Nucleus accumbens (tissue), 56 donors: ENCODE results near the gene HOXD12.

Experiments
- DNase-seq, 56 donors: peaks; one replicate each; lab custom pipeline; 2025; lab: John Stamatoyannopoulos, UW

Gene HOXD12

DNA sequence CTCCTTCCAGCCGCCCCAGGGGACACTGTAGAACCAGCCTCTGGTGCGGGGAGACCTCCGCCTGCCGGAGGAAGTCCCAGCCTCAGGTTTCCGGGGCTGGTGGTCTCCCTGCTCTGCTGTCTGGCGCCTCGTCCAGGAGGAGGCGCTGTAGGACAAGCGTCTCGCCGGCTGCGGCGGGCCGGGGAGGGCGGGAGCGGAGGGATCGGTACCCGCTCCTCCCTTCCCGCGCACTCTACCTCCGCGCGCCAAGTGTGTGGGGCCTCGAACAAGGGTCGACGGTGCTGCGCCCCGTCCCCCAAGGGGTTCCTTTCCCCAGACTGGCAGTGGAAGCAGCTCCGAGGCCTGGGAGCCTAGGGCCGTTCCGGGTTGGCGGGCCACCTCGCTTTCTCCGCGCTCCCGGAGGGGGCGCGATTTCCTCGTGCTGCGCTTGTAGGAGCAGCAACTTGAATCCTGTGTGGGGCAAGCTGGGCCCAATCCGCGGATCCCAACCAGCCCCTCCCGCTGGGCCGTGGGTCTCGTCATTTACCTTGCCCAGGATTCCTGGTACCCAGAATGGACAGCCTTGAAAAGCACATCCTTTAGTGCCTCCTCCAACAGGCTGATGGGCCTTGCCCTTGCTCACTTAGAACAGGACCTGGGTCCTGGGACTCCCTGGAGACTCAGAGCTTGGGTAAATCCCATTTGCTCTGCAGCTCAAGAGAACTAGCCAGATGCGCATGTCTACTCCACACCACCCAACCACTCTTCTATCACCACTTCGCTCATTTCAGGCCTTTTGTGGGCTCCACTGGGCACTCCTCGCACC, 41.1 kb downstream of the HOXD12 start:
- DNase-seq: peak in 51 of 56 donors; percentile 8 to 81 (median 61)

DNA sequence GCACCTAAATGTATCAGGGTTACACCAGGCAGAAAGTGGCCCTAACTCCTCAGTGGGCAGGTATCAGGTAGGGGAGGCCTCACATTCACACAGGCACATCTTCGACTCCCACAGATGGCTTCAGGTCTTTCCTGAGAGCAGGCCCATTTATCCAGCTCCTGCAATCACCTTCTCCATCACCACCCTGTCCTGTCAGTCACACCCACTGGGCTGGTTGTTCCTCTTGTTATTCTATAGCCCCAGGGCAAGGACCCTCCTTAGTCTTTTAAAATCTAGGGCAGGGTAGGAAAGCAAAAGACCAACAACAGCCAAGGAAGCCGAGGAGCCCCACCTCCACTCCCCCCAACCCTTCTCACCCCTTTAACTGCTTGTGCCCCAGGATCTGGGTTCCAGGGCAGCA, 42.7 kb downstream of the HOXD12 start:
- no peak for DNase-seq

DNA sequence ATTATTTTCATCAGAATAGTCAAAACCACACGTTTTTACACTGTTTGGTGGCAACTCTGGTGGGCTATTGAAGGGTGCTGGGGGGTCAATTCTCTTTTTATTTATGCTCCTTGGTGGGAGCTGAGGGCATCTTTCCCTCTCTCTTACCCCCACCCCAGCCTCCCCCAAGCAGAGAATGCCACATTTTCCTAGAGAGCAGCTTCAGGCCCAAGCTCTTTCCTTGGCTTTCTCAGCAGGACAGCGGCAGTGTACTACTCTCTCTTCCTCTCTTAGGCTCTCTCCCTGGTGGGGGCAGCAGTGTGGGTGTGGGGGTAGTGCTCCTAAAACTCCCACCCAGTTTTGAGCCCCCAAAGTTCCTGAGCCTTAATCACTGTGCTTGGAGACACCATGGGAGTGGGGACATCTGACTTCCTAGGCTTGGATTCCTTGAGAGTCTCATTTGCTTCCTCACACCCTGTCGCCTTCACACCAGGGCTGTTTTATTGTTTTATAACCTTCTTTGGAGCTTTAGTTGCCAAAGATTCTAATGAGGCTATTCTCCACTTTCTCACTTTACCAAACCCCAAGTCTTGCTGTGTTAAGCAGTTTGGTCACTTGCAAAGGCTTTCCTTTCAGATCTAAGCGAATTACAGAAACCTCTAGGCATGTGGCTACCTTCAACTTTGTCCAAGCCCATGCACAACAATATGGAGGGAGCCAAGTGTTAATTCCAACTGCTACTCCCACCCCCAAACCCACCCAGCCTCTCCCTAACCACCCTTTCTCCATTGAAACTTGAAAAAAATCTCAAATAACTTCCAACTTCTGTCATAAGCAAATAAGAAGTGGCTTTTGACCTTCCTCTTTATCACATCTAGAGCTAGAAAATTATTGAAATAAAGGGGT, 45.7 kb downstream of the HOXD12 start:
- no peak for DNase-seq

DNA sequence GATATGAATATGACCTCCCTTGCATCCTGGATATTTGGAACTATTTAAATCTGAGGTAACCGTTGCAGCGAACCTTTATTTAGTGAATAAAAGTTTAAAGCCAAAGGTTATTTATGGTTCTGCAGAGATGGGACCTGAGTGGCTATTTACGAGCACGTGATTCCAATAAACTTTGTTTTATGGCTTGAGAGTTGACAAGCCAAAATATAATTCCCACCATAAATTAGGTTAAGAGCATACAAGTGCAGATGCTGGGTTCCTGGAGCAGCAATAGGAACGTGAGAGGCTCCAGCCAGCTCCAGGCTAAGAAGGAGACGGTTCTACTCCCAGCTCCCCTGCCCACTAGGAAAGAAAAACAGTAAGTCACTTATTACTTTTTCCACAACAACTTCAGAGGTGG, 46.5 kb downstream of the HOXD12 start:
- no peak for DNase-seq

DNA sequence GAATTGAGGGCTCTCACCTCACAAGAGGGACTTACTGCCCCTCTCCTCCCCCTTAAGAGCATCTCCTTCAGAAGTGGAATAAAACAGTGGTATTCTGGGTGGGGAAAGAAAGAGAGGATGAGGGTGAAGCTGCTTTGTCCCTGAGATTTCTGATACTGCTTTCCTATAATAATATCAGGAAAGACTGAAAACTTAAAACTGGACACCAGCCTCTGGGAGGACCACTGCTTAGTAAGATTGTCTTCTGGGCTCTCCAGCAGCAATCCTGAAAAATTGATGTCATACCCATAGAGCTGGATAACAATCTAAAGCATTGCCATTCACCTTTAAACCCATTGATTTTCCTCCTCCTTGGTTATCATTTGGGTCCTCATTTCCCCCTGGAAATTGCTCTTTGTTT, 47.0 kb downstream of the HOXD12 start:
- no peak for DNase-seq

DNA sequence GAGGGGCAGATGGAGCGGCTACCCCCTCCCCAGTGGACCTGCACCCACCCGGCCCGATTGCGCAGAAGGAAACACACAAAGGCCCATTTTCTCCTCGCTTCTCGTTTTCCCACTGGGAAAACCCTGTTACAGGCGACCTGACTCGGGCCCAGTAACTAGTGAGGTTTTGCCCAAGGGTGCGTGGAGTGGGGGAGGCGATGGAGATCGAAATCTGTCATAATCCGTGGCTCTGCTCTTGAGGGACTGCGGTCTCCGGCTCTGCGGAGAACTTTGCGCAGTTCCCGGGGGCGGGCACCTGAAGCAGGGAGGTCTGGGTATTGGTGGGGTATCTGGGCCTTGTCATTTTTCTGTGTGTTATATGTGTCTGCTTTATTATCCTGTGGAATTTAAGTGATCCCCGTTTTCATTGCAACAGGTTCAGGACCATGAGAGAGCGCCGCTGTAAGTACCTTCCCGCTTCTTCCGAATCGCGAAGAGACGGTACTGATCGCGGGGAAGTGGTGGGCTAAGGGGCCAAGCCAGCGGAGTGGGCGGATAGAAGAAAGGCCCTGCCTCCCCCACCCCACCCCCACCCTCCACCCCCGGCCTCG, 47.7 kb downstream of the HOXD12 start:
- no peak for DNase-seq

DNA sequence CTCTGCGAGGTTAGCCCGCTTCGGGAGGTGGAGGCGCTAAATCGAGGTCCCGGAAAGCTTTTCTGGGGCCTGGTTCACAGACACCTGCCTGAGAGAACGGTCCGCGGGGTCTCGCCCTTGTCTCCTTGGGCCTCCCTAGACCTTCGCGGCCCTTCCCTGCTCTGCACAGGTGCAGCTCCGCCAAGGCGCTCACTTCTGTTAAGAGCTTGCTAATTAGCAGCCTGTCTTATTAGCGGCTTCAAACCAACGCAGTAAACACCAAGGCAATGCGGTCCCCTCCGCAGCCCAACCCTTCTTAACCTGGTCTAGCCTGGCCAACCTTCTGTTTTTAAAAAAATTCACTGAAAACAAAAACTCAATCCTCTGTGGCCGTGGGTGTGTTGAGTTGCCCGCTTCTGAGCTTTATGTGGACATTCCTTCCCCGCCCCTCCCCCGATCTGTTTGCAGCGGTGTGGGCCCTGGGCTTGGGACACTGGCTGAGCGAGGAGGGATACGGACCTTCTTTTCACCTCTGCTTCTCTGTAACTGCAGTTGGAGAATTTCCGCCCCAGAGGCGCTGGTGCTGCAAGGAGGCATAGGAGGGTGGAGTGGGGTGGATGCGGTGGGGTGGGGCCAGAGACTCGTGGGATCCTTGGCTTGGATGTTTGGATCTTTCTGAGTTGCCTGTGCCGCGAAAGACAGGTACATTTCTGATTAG, 48.4 kb downstream of the HOXD12 start:
- no peak for DNase-seq

DNA sequence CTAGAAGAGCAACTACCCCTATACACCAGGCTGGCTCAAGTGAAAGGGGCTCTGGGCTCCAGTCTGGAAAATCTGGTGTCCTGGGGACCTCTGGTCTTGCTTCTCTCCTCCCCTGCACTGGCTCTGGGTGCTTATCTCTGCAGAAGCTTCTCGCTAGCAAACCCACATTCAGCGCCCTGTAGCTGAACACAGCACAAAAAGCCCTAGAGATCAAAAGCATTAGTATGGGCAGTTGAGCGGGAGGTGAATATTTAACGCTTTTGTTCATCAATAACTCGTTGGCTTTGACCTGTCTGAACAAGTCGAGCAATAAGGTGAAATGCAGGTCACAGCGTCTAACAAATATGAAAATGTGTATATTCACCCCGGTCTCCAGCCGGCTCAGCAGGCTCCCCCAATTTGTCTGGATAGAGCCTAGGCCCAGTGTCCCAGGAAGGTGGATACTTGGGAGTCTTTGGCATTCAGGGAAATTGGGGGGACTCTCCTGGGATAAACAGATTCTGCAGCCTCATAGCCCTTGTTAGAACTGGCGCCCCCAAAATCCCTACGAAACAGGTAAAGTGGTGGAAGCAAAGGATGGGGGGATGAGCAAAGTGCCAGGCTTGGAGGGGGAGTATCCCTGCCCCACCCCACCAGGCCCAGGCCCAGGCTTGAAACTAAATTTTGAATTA, 49.3 kb downstream of the HOXD12 start:
- no peak for DNase-seq

DNA sequence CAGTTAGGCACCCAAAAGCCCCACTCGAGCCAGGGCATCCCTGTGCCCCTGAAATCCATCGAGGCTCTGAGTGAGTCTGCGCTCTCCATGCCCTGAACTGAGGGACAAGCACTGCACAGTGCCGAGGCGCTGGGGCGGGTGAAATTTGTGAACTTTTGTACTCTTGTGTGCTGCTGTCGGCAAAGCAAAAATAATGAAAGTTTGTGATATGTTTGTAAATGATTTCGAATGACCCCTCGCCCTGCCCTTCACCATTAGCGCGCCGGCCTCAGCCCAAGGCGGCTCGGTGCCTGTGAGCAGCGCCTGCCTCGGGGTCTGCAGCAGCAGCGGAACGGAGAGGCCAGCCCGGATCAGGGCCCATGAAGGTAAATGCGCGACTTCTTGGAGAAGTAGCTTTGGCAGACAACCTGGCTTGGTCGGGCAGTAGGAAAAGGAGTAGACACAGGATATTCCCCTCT, 49.9 kb downstream of the HOXD12 start:
- no peak for DNase-seq

DNA sequence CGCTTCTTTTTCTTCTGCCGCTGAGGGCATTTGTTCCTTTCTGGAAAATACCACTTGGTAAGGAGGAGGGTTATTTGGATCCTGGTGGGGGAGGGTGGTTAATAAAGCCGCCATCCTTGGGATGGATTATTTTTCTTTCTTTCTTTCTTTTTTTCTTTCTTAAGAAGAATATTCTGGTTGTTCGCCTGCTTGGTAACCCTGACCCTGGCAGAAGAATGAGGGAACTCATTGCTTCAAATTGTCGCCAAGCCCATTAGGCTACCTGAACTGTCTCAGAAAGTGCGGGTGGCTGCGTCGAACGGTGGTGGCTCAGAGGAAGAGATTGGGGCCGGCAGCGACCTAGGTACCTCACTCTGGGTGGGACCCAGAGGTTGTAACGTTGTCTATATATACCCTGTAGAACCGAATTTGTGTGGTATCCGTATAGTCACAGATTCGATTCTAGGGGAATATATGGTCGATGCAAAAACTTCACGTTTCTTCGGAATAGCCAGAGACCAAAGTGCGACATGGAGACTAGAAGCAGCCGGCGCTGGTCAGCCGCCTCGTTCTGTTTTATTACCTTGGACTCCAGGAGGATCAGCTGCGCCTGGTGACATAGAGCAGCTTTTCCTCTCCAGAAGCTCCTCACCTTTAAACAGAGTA, 50.5 kb downstream of the HOXD12 start:
- DNase-seq: no peak

DNA sequence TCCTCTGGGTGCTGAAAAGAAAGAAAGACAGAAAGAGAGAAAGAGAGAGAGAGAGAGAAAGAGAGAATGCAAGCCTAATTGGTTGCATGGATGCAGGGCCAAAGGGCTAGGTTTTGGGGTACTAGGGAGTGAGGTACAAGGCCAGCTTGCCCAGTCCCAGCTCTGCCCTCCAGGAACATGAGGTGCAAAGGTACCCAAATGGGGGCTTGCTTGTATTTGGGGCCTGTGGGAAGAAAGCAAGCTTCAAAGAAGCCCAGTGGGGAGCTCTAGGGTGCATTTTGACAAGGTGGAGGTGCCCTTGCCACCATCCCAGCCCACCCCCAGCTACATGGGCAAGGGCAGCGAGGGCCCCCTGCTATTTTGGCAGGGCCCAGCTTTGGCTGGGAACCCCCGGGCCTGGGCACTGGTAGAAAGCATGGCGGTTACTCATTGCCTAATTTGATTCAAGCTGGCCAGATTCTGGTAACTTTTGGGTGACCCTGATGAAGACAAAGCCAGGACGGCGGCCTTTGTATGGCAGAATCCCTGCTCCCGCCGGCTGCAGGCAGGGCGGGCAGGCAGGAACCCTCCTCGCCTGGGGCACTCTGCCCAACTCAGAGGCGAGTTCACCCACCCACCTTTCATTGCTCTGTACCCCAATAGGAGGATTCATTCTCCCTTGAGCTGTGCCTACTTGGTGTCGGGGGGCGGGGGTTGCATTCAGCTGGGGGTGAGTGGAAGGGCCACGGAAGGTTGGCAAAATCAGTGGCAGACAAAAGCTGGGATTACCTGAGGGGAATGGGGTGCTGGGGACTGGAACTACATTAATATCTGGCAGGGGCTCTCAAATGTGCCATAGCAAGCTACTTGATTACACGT, 51.2 kb downstream of the HOXD12 start:
- DNase-seq: no peak

DNA sequence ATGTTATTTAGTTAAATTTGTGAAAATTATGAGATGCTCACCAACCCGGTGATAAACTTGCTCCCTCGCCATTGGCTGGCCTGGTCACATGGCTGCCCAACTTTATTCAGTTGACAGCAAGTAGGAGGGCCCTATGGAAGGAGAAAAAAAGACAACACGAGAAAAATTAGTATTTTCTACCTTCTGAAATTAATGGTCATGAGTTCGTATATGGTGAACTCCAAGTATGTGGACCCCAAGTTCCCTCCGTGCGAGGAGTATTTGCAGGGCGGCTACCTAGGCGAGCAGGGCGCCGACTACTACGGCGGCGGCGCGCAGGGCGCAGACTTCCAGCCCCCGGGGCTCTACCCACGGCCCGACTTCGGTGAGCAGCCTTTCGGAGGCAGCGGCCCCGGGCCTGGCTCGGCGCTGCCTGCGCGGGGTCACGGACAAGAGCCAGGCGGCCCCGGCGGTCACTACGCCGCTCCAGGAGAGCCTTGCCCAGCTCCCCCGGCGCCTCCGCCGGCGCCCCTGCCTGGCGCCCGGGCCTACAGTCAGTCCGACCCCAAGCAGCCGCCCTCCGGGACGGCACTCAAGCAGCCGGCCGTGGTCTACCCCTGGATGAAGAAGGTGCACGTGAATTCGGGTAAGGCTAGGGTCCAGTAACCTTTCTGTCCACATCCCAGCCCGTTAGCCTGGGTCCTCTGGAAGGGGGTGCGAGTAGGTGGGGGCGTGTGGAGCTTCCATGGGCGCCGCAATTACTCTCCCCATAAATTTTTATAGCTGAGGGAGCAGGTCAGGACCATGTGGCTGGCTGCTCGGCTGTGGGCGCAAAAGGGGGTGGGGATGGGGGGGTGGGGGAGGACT, 52.1 kb downstream of the HOXD12 start, which contains the start of gene HOXD4:
Gene HOXD4, plus strand, starts transcription at position 109 of the 846 bp plus-strand sequence. Its CDS starts 84 bp downstream, at position 193.
- no peak for DNase-seq
